ENCODE measurements around the gene RAD51C.
"Not testable (repeated sequence)": the region's sequence is repeated elsewhere in the genome, so short reads cannot be mapped to it uniquely, and the experiment has no call there.

Gene RAD51C

DNA sequence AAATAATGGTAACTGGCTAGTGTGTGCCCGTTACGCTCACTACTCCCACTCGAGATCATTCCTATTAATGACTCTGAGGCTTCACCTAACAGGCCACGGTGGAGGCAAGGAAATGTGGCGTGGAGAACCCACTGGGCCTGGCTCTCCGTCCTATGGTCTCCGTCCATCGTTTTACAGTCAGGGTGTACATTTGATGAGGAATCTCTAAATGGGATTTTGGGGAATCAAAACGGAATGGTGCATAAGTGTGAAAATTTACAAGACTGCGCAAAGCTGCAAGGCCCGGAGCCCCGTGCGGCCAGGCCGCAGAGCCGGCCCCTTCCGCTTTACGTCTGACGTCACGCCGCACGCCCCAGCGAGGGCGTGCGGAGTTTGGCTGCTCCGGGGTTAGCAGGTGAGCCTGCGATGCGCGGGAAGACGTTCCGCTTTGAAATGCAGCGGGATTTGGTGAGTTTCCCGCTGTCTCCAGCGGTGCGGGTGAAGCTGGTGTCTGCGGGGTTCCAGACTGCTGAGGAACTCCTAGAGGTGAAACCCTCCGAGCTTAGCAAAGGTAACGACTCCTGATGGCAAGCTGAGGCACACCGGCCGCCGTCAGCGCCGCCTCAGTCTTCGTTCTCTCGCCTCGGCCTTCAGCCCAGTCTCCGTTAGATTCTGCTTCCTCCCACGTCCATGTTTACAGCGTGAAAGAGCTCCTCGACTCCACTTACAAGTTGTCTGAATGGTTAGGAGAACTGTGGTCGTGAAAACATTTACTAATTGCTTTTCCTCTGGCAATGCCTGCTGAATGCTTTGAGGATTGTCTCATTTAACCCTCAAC lies at the start of gene RAD51C:
Gene RAD51C, plus strand, starts transcription at position 364 of the 817 bp plus-strand sequence. Its CDS starts 42 bp downstream, at position 406.
- peak; percentile 95 for DNase-seq (ENCODE audit: low read depth, low spot score)

DNA sequence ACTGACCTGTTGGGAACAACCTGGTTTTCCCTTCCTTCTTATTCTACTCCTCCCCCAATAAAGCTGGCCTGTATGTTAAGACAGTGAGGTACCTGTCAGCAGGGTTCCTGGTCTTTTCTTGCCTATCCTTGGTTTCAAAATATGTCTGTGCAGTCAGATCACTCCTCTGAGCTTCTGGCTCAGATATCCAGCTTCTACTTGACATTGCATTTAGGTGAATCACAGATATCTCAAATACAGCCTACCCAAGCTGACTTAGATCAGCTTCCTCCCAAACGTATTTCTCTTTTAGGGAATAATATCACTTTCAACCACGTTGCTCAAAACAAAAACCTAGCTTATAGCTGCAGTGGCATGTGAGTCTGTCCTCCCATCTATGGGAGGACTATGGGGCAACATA lies 49.3 kb upstream of the RAD51C start:
- peak; percentile 63 for DNase-seq (ENCODE audit: low read depth, low spot score)

DNA sequence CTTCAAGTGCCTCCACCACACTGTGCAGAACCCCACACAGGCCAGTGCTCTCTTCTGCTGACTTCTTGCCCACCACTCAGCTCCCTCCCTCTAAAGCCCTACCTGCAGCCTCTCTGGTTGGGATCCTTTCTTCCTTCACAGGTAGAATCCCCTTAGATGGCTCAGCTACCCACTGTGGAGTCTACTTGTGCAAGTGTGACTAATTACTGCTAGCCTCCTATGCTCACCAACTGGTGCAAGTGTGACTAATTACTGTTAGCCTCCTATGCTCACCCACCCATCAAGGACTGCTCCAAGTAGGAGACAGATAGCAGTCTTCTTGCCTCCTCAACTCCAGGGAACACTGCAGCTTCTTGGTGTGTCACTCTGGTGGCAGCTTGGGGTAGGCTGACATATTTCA lies 44.2 kb upstream of the RAD51C start:
- DNase-seq (ENCODE audit: low read depth, low spot score): no peak

DNA sequence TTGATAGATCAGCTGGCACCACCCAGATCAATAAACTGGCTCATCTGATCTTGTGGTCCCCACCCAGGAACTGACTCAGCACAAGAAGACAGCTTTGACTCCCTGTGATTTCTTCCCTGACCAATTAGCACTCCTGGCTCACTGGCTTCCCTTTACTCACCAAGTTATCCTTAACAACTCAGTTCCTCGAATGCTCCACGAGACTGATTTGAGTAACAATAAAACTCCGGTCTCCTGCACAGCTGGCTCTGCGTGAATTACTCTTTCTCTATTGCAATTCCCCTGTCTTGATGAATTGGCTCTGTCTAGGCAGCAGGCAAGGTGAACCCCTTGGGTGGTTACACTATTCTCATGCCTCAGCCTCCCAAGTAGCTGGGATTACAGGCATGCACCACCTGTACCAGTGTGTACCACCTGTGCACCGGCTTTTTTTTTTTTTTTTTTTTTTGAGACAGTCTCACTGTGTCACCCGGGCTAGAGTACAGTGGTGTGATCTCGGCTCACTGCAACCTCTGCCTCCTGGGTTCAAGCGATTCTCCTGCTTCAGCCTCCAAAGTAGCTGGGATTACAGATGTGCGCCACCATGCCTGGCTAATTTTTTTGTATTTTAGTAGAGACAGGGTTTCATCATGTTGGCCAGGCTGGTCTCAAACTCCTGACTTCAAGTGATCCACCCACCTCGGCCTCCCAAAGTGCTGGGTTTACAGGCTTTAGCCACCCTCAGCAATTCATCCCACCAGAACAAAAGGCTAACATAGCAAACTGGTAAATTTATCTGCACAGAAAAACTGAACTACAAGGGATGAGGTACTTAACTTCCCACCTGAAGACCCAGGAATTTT lies 34.2 kb upstream of the RAD51C start:
- not testable (repeated sequence) for DNase-seq (ENCODE audit: low read depth, low spot score)

DNA sequence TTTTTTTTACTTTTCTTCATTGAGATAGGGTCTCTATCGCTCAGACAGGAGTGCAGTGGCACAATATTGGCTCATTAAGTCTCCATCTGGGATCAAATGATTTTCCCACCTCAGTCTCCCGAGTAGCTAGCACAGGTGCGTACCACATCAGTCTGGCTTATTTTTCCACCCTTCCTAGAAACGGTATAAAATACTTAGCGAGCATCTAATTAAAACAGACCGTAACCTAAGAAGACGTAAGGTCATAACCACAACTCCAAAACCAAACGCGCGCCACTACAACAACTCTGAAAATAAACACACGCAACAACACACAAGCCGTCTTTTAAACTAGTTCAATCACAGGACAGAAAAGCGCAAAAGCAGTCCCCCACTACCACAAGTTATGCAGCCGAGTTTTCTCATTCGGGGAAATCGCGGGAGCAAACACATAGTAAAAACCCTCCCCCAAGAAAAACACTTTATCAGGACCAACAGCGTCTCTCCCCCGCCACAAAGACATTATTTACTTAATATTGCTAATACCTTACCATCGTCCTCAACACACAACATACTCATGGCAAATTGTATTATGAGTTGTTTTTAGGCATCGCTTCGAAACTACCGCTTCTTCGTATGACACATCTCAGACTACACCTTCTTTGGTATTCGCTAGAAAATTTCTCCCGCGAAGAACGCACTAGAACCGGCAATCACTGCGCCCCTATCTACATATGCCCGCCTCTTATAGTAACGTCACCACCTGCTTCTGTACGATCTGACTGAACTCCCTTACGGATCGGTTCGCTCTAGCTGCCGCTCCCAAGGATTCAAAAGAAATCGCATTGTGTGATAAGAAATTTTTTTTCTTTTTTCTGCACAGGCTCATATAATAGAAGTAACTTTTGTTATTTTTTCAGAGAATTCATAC lies 33.3 kb upstream of the RAD51C start:
- peak; percentile 96 for DNase-seq (ENCODE audit: low read depth, low spot score)

DNA sequence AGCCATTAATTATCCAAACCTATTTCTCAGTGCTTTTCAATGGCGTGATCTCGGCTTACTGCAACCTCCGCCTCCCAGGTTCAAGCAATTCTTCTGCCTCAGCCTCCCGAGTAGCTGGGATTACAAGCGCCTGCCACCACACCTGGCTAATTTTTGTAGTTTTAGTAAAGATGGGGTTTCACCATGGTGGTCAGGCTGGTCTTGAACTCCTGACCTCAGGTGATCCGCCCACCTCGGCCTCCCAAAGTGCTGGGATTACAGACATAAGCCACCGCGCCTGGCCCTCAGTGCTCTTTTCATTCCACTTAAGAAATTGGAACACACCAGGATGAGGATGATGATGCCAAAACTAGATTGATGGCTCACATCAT lies 32.7 kb upstream of the RAD51C start:
- not testable (repeated sequence) for DNase-seq (ENCODE audit: low read depth, low spot score)

DNA sequence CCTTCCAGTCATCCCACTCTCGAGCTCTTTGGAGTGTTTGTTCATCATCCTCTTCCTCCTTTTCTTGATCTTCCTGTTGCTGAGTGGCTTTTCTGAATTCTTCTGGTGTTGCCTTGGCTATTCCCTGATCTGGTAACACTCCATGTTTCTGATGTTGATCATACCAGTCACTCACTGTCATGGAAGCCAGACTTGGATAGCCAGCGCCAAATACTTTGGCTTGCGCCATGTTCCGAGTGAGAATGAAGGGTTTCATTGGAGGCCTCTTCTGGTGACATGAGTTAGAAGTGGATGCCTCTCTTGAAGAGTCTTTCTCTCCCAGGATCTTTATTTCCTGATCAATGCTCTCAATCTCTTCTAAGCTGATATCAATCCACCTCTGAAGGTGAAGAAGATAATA lies 31.8 kb upstream of the RAD51C start:
- DNase-seq (ENCODE audit: low read depth, low spot score): no peak

DNA sequence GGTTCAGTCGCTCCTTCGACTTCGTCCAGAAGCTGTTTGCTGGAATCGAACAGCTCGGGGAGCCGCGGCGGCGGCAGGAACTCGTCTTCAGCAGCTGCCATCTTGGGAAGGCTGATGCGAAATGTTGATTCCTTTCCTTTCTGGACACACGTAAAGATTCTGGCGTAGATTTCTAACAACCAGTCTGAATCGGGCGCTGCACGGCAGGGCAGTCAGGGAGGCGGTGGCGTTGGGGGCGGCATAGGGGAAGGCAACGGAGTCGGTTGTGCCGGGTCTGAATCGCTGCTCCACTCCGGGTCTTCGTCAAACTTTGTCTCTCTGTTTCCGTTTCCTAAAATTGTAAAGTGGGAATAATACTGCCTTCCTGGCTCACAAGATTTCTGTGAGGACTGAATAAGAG lies 30.9 kb upstream of the RAD51C start:
- DNase-seq (ENCODE audit: low read depth, low spot score): no peak

DNA sequence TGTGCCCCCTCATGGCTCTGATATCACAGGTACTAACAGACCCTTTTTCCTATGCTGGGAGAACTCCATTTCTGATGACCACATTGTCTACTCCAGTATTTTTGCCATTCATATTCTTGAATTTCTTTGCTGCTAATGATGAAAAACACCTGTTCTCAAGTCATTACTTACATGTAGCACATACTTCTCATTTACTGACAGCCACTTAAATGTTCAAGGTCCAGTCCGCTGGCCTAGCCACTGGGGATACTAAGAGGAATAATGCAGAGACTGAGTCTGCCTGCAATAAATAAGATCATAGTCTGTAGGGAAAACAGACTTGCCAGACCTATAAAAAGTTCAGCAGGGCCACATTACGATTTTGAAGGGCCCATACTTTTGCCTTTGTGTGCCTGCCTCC lies 28.1 kb upstream of the RAD51C start:
- DNase-seq (ENCODE audit: low read depth, low spot score): no peak

DNA sequence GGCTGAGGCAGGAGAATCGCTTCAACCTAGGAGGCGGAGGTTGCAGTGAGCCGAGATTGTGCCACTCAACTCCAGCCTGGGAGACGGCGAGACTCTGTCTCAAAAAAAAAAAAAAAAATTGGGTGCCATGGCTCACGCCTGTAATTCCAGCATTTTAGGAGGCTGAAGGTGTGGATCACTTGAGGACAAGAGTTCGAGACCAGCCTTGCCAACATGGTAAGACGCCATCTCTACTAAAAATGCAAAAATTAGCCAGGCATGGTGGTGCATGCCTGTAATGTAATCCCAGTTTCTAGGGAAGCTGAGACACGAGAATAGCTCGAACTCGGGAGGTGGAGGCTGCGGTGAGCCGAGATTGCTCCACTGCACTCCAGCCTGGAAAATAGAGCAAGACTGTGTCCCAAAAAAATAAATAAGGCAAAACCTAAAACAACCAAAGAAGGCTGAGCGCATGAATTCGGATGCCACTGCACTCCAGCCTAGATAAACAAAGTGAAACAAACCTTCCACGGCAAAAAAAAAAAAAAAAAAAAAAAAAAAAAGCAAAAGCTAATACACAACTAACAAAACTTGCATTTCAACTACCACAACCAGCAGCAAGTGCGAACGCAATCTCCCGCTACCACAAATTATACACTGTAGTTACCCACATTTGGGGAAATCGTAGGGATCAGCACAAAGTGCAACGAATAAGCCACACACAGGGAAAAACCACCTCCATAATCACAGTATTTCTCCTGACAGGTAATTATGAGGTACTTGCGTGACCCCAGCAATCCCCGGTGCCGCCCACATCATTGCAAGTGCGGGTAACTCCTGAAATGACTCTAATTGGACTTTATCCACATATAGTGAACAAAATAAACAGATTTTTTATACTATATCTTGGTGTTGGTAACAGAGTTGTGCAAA lies 26.2 kb upstream of the RAD51C start:
- no peak for DNase-seq (ENCODE audit: low read depth, low spot score)

DNA sequence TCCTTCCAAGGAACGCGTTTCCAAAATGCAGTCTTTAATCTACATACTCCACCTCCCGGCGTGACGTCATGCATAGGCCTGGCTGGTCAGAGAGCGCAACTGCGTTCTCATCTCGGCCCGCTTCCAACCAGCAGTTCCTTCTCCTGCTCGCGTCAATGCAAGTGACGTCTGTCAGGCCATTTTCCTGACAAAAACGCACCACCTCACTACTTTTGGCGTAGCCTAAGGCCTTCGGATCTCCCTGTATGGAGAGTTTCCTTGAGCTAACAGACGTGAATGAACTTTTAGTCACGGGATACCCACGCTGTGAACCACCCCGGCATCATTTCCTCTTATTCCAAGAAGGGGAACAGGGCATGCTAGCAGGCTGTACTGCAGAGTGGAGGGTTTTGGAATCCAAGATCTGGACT lies 25.5 kb upstream of the RAD51C start:
- DNase-seq (ENCODE audit: low read depth, low spot score): no peak

DNA sequence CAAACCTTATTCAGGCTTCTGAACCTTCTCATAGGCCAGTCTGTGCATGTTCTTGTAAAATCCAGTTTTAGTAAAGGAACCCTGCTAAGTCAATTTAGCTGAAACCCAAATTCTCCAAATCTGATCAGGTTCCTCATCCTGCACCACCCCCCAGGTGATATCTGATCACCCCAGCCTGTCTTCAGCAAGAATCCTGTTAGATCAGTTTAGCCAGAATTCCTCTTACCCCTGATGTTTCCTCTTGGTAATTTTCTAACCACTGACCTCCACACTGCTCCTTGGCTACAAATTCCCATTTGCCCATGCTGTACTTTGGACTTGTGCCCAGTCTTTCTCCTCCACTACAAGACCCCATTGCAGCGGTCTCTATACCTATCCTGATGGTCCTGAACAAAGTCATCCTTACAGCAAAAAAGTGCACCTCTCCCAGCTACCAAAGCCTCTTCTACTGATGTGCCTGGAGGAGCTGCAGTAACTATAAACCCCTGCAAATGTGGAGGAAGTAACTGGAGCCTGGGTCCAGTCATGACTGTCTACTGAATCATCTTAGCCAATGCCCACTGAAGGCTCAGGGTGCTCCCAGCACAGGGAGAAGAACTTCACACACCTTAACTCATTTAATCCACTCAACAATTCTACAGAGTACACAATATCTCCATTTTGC lies 24.3 kb upstream of the RAD51C start:
- DNase-seq (ENCODE audit: low read depth, low spot score): no peak

DNA sequence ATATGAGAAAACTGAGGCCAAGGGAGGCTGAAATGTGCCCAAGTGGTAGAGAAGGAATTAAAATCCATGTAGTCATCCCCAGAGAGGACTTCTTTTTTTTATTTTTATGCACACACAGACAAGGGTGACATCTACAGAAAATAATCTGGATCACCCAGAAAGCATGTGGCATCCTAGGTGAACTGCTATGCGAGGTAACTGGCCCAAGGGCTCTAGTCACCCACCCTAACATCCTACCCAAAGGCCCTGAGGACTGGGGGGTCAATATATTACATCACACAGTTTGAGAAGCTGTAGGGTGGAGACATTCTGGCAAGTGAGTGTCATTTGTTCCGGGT lies 23.8 kb upstream of the RAD51C start:
- DNase-seq (ENCODE audit: low read depth, low spot score): no peak

DNA sequence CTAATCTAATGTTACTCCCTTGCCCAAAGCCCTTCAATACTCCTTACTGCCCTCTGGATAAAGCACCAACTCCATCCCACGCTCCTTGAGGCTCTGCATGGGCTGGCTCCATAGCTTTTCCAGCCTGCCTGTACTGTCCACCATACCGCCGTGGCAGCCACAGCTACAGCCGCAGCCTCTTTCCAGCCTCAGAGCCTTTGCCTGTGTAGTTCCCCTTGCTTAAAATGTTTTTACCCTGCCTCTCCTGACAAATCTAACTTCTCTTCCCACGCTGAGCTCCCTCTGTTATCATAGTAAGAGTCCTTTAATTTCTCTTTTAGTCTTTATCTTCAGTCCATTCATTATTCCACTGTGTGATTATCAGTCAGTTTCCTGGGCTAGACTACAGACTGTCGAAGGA lies 22.5 kb upstream of the RAD51C start:
- DNase-seq (ENCODE audit: low read depth, low spot score): no peak

DNA sequence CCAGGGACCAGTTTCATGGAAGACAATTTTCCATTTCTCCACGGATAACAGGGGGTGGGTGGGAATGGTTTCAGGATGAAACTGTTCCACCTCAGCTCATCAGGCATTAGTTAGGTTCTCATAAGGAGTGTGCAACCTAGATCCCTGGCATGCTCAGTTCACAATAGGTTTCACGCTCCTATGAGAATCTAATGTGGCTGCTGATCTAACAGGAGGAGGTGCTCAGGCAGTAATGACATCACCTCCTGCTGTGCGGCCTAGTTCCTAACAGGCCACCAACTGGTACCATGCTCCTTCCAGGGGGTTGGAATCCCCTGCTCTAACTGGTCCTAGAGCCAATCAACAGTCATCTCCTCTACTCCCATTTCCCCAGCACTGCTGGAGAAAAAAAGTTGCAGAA lies 20.4 kb upstream of the RAD51C start:
- DNase-seq (ENCODE audit: low read depth, low spot score): no peak

DNA sequence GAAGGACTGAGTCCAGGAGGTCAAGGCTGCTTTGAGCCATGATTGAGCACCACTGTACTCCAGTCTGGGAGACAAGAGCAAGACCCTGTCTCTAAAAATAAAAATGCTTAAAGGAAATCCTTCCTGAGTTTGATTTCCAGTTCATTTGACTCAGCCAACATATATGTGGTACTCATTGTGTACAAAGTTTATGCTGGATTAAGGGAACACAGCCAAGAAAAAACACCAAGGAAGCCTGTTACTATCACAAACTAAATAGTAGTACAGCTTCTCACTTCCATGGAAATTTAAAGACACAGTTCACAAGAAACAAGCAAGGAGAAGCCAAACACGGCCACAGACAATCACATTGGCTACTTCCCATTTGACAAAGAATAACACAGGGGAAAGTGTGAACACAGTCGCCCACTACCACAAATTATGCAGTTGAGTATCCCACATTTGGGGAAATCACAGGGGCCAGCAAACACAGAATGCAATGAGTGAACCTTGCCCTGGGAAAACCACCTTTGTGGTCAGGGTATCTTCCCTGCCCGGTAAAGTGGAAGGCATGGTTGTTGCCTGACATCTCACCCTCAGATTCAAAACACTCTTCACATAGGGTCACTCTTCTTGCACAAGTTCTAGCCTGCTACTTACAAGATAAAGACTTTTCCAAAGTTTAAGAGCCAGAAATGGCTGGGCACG lies 15.1 kb upstream of the RAD51C start:
- peak; percentile 41 for DNase-seq (ENCODE audit: low read depth, low spot score)

DNA sequence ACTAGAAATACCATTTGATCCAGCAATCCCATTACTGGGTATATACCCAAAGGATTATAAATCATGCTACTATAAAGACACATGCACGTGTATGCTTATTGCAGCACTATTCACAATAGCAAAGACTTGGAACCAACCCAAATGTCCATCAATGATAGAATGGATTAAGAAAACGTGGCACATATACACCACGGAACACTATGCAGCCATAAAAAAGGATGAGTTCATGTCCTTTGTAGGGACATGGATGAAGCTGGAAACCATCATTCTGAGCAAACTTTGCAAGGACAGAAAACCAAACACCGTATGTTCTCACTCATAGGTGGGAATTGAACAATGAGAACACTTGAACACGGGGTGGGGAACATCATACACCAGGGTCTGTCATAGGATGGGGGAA lies 14.1 kb upstream of the RAD51C start:
- DNase-seq (ENCODE audit: low read depth, low spot score): not testable (repeated sequence)

DNA sequence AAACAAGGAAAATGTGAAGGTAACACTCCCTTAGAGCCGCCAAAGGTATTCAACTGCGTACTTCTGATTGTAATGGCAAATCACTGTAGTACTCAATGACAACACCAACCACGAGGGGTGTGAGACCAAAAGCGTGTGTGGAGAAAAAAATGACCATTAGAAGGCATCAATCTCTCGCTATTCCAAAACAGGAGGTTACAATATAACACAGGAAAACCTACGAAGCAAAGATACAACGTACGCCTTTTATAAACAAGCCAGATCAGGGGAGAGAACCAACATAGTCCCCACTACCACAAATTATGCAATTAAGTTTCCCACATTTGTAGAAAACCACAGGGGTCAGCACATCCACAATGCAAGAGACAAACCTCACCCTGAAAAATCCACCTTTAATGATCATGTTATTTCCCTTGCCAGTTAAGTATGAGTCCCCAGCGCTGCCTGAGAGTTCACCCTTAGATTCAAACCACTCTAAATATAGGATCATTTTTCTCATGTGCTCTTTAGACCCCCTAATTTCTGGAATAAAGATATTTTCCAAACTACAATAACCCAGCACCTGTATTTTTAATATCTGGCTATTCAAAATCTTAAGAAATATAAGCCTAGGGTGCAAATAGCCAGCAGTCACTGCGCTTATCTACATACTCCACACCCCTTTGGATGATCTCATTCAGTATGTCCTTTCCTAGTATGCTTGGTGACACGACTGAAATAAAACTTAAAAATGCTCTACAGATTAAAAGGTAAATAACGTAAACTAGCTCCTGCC lies 13.0 kb upstream of the RAD51C start:
- no peak for DNase-seq (ENCODE audit: low read depth, low spot score)

DNA sequence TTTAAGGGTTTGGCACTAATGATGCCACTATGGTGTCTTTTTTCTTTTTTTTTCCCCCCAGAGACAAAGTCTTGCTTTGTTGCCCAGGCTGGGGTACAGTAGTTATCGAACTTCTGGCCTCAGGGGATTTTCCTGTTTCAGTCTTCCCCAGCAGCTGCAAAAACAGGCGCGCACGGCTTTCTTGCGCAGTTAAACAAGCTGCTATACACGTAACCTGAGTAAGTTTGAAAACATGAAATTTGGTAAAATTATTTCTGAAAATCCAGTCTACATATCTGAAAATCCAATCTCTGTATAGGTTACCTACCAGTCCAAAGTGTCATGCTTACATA lies 12.4 kb upstream of the RAD51C start:
- no peak for DNase-seq (ENCODE audit: low read depth, low spot score)

All from astrocyte of the hippocampus (primary cell).